Measurements from ENCODE around the gene NEDD9.

The NEDD9 gene

GRCh38 chr6:11224252-11224965, 8.1 kb downstream of the NEDD9 start:
- TF ChIP-seq FOXM1 (IDR thresholded peaks at IDR 0.05; ENCODE audit: borderline replicate concordance, low read depth) = no peak
- no peak for TF ChIP-seq NFIC (IDR thresholded peaks at IDR 0.05)
- TF ChIP-seq REST (IDR thresholded peaks at IDR 0.05; ENCODE audit: low read depth) = no peak
- TF ChIP-seq, protein P1, sequence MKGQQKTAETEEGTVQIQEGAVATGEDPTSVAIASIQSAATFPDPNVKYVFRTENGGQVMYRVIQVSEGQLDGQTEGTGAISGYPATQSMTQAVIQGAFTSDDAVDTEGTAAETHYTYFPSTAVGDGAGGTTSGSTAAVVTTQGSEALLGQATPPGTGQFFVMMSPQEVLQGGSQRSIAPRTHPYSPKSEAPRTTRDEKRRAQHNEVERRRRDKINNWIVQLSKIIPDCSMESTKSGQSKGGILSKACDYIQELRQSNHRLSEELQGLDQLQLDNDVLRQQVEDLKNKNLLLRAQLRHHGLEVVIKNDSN (IDR thresholded peaks at IDR 0.05) = no peak
- TF ChIP-seq EGR1 (IDR thresholded peaks at IDR 0.05) = no peak
- no peak for TF ChIP-seq YY1 (IDR thresholded peaks at IDR 0.05; ENCODE audit: low read depth)
- TF ChIP-seq CREB1 (IDR thresholded peaks at IDR 0.05; ENCODE audit: low read depth) = no peak
- TF ChIP-seq, protein P2, sequence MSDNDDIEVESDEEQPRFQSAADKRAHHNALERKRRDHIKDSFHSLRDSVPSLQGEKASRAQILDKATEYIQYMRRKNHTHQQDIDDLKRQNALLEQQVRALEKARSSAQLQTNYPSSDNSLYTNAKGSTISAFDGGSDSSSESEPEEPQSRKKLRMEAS (IDR thresholded peaks at IDR 0.05) = no peak
- TF ChIP-seq ZBTB7A (IDR thresholded peaks at IDR 0.05; ENCODE audit: low read depth) = no peak
- no peak for TF ChIP-seq EP300 (IDR thresholded peaks at IDR 0.05; ENCODE audit: borderline replicate concordance)
- TF ChIP-seq TAF1 (IDR thresholded peaks at IDR 0.05; ENCODE audit: low read depth) = no peak
- no peak for TF ChIP-seq TEAD4 (IDR thresholded peaks at IDR 0.05)
- TF ChIP-seq CEBPB (IDR thresholded peaks at IDR 0.05) = no peak
- no peak for TF ChIP-seq TCF12 (IDR thresholded peaks at IDR 0.05; ENCODE audit: low read depth)
- TF ChIP-seq RAD21 (IDR thresholded peaks at IDR 0.05; ENCODE audit: low read depth) = no peak

DNA sequence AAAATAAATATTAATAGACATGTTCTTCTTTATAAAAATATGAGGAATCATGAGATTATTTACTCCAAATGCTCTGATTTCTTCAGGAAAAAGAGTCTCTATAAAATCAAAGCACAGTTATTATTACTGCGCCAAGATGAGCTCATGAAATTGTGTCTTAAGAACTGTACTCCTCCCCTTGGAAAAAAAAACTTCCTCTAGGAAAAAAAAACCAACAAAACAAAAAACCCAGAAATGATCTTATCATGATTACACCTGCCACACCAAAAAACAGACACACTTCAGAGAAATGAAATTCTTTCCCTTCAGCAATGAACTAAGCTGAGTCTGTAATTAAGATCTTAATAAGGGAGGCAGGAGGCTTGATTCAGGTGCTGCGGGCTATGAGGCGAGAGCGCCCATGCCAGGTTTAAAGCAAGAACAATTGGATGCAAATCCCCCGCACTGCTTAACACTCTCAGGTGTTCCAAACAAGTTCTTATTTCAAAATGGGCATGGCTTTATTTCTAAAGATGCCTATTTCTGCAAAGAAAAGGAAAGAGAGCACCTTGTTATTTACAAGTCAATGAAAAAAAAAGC, 9.1 kb downstream of the NEDD9 start:
- TF ChIP-seq TEAD4 (IDR thresholded peaks at IDR 0.05) = no peak
- no peak for TF ChIP-seq TAF1 (IDR thresholded peaks at IDR 0.05; ENCODE audit: low read depth)
- no peak for TF ChIP-seq EP300 (IDR thresholded peaks at IDR 0.05; ENCODE audit: borderline replicate concordance)
- TF ChIP-seq YY1 (IDR thresholded peaks at IDR 0.05; ENCODE audit: low read depth) = no peak
- no peak for TF ChIP-seq ZBTB7A (IDR thresholded peaks at IDR 0.05; ENCODE audit: low read depth)
- TF ChIP-seq, protein P1 (IDR thresholded peaks at IDR 0.05) = no peak
- TF ChIP-seq, protein P2 (IDR thresholded peaks at IDR 0.05) = no peak
- no peak for TF ChIP-seq CREB1 (IDR thresholded peaks at IDR 0.05; ENCODE audit: low read depth)
- TF ChIP-seq TCF12 (IDR thresholded peaks at IDR 0.05; ENCODE audit: low read depth) = no peak
- no peak for TF ChIP-seq REST (IDR thresholded peaks at IDR 0.05; ENCODE audit: low read depth)
- no peak for TF ChIP-seq RAD21 (IDR thresholded peaks at IDR 0.05; ENCODE audit: low read depth)
- no peak for TF ChIP-seq EGR1 (IDR thresholded peaks at IDR 0.05)
- no peak for TF ChIP-seq NFIC (IDR thresholded peaks at IDR 0.05)
- no peak for TF ChIP-seq FOXM1 (IDR thresholded peaks at IDR 0.05; ENCODE audit: borderline replicate concordance, low read depth)
- TF ChIP-seq CEBPB (IDR thresholded peaks at IDR 0.05) = no peak

GRCh38 chr6:11222385-11223277, 9.8 kb downstream of the NEDD9 start:
- no peak for TF ChIP-seq RAD21 (IDR thresholded peaks at IDR 0.05; ENCODE audit: low read depth)
- TF ChIP-seq TCF12 (IDR thresholded peaks at IDR 0.05; ENCODE audit: low read depth) = no peak
- TF ChIP-seq ZBTB7A (IDR thresholded peaks at IDR 0.05; ENCODE audit: low read depth) = no peak
- TF ChIP-seq, protein P2 (IDR thresholded peaks at IDR 0.05) = no peak
- TF ChIP-seq EP300 (IDR thresholded peaks at IDR 0.05; ENCODE audit: borderline replicate concordance) = no peak
- TF ChIP-seq EGR1 (IDR thresholded peaks at IDR 0.05) = no peak

DNA sequence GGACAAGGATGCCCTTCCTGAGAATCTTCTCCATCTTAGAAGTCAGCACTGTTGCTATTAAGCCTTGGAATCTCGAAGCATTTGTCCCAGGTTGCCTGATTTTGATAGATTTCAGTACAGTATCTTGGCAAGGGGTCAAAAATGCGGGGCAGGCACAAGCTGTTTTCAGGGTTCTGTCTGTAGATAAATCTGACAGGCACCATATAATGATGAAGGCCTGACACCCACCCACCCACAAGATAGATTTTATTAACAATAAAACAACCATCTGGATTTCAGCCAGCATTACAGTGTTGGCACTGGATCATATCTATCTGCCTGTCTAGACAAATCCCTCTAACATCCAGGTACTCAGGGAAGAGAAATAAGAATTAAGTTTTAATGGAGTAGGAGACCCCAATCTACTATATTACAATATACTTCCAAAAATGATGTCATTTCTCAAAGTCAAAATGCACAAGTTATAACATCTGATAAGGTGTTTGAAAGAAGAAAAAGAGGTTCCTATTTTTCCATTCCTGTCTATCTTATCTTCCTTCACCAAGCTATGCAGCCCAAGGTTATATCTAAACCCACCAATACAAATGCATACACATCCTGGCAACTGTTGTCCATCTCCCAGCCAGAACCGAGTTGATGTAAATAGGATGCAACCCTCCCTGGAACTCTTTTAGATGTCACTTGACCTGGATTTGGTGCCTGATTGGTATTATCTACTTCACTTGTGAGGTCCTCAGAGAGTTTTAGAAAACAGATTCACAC, 10.7 kb downstream of the NEDD9 start:
- TF ChIP-seq REST (IDR thresholded peaks at IDR 0.05; ENCODE audit: low read depth) (no peak), NFIC (IDR thresholded peaks at IDR 0.05) (peak; percentile 49)

Measured in Ishikawa (cell line).